Mucosa of descending colon (tissue), 3 donors: ENCODE measurements around the gene SLC4A8. TPM values are rescaled to one million over a fixed set of nuclear protein-coding genes. Genes with fewer than 3 reads are reported as not detected.

Experiments used
- ATAC-seq: fragments of 200-7000 bp; cut with Tn5 transposase; one replicate; pipeline ENCODE4 v1.9.1; 2020; ENCODE audit warnings: mild to moderate bottlenecking, moderate library complexity
- DNase-seq, 3 donors: peaks; one replicate each; pipeline ENCODE4 v3.0.0-alpha.2; 2020
- H3K36me3 ChIP-seq: fragments of 200-600 bp; one replicate; pipeline ENCODE4 v1.8.0; 2021; ENCODE audit warnings: low read depth, mild to moderate bottlenecking
- H3K4me1 ChIP-seq: fragments of 200-600 bp; one replicate; pipeline ENCODE4 v1.8.0; 2021; ENCODE audit warnings: low read depth, mild to moderate bottlenecking
- H3K4me3 ChIP-seq: fragments of 200-600 bp; one replicate; pipeline ENCODE4 v1.8.0; 2021; ENCODE audit warnings: mild to moderate bottlenecking
- H3K9me3 ChIP-seq: fragments of 200-600 bp; one replicate; pipeline ENCODE4 v1.8.0; 2021; ENCODE audit warnings: mild to moderate bottlenecking
- CTCF ChIP-seq: fragments of 200-600 bp; IDR thresholded peaks from one replicate; pipeline ENCODE4 v1.8.0; 2022; ENCODE audit warnings: antibody characterized with exemption, mild to moderate bottlenecking
- intact Hi-C, 2 donors: fragments of 100-400 bp; cut with DNase I in 1 of 2; cut with micrococcal nuclease in 1 of 2; formaldehyde crosslinking; loops; one replicate each; pipeline versions ENCODE4 v1.11.0 to v1.11.1; 2022; cut with DNase I, micrococcal nuclease
- total RNA-seq, 3 donors: library from RNA; stranded (reverse); fragmentation: NEBNext Ultra II Directional in 2 of 3; extraction: Animal tissue kit (Norgen Biotek cat#: 25700) in 2 of 3; gene quantifications; one replicate each; pipeline versions ENCODE4 v1.2.1 to v1.2.4, GENCODE V29; 2021 to 2023
- donor health status: DM: no; HTN: no; CAD: no; lungs with moderate emphysema.
- donor health status: DM: no; HTN: no; CAD: no.
- donor health status: DM: no; HTN: yes; CAD: no.

Gene SLC4A8
- total RNA-seq, 3 donors from 2014 or later: 0.84 to 1.8 (median 1.5) TPM

DNA sequence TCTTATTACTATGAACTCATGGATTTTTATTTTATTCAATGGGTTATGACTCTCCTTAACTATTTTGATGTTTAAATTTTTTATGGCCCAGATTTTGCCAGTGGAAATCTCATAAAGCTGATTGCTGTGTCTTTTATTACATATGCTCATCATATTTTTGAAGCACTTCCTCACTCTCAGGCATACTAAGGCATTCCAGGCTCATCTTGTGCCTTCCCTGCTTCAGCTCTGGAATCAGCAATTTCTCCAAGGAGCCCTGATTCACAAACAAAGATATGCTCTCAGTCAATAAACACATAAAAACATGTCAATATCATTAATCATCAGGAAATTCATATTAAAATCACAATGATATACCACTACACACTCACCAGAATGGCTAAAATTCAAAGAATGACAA lies 121.5 kb downstream of the SLC4A8 start:
- TF ChIP-seq CTCF: no peak
- intact Hi-C loops: no loop called here
- Histone ChIP-seq H3K4me1 (no peaks in the 10 kb centered on the region), H3K4me3 (no peak overlapping the region), H3K36me3 (no peaks in the 10 kb centered on the region), H3K9me3 (no peaks in the 10 kb centered on the region)
- no peak for DNase-seq
- ATAC-seq: no peak

GRCh38 chr12:51547606-51548005 lies 123.0 kb downstream of the SLC4A8 start:
- no peaks in the 10 kb centered on the region for H3K36me3 ChIP-seq
- H3K4me1 ChIP-seq: no peaks in the 10 kb centered on the region
- intact Hi-C loops: no loop called here
- TF ChIP-seq CTCF: no peak
- ATAC-seq: no peak
- H3K9me3 ChIP-seq: no peaks in the 10 kb centered on the region
- no peak for DNase-seq
- H3K4me3 ChIP-seq: no peak overlapping the region

DNA sequence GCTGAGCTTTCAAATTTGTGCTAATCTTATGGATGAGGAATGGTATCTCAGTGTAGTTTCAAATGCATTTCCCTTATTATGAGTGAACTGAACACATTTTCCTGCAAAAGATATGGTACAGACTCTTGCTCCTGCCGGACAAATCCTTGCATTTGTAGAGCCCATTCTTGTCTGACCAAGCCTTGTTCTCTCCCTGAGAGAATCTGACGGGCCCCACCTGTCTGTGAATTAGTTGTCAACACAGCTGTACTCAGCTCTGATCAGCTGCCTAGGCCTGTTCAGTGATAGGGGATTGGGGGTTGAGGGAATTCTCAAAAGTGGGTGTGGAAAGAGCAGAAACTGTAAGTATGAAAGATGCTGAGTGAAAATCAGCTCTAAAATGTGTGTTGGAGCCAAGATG lies 123.6 kb downstream of the SLC4A8 start:
- intact Hi-C loops: no loop called here
- TF ChIP-seq CTCF: no peak
- ATAC-seq: no peak
- DNase-seq: no peak
- Histone ChIP-seq H3K9me3 (no peaks in the 10 kb centered on the region), H3K4me1 (no peaks in the 10 kb centered on the region), H3K36me3 (no peaks in the 10 kb centered on the region), H3K4me3 (no peak overlapping the region)

DNA sequence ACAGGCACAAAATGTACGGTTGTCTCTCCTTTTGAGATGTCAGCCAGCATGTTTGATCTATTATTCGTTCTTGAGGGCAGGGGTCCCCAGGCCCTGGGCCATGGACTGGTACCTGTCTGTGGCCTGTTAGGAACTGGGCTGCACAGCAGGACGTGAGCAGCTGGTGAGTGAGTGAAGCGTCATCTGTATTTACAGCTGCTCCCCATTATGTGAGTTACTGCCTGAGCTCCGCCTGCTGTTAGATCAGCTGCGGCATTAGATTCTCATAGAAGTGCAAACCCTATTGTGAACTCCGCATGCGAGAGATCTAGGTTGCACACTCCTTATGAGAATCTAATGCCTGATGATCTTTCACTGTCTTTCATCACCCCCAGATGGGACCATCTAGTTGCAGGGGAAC lies 125.0 kb downstream of the SLC4A8 start:
- intact Hi-C loops: no loop called here
- H3K4me3 ChIP-seq: no peak overlapping the region

More for the DNA sequence above, 125.0 kb downstream of the SLC4A8 start:
- ATAC-seq: no peak
- Histone ChIP-seq H3K9me3 (no peaks in the 10 kb centered on the region), H3K36me3 (no peaks in the 10 kb centered on the region), H3K4me1 (no peaks in the 10 kb centered on the region)
- DNase-seq: no peak
- no peak for TF ChIP-seq CTCF

Other genes starting within 250 kb of the SLC4A8 start
- gene POU6F1, start 206.8 kb upstream of the SLC4A8 start, total RNA-seq: 10 to 100 TPM in 1 of 3 donors, 1 to 10 TPM in 2; 3.9 to 21.4 (median 5.1) TPM
- gene DAZAP2, start 186.0 kb upstream of the SLC4A8 start, total RNA-seq: 100 to 1,000 TPM; 211 to 334 (median 329) TPM
- 10 to 100 TPM; 35.0 to 88.6 (median 85.6) TPM for gene SMAGP, start 154.4 kb upstream of the SLC4A8 start, total RNA-seq
- 1 to 10 TPM; 5.6 to 9.8 (median 7.3) TPM for gene BIN2, start 100.7 kb upstream of the SLC4A8 start, total RNA-seq
- not detected for gene CELA1, start 78.2 kb upstream of the SLC4A8 start, total RNA-seq
- 10 to 100 TPM; 10.7 to 20.6 (median 17.9) TPM for gene GALNT6, start 33.4 kb upstream of the SLC4A8 start, total RNA-seq
- 1 to 10 TPM; 2.7 to 5.2 (median 3.6) TPM for gene SCN8A, start 166.4 kb downstream of the SLC4A8 start, total RNA-seq